IPS-15b (cell line): ENCODE measurements around the gene DISC1.

Source experiments
- H3K27me3 ChIP-seq: one replicate; pipeline ENCODE4 v1.6.1; 2013; ENCODE audit warnings: low read length; ENCODE audit not compliant: control insufficient read depth, insufficient read depth
- H3K36me3 ChIP-seq: one replicate; pipeline ENCODE4 v1.6.1; 2013; ENCODE audit warnings: low read length; ENCODE audit not compliant: control insufficient read depth, insufficient read depth
- H3K4me1 ChIP-seq: one replicate; pipeline ENCODE4 v1.6.1; 2013; ENCODE audit warnings: mild to moderate bottlenecking, low read length; ENCODE audit not compliant: control insufficient read depth, insufficient read depth
- H3K4me3 ChIP-seq: one replicate; pipeline ENCODE4 v1.5.1; 2013; ENCODE audit warnings: low read depth, low read length
- H3K9ac ChIP-seq: one replicate; pipeline ENCODE4 v1.6.1; 2013; ENCODE audit warnings: low read depth, mild to moderate bottlenecking, low read length
- H3K9me3 ChIP-seq: one replicate; pipeline ENCODE4 v1.6.1; 2013; ENCODE audit warnings: mild to moderate bottlenecking, low read length; ENCODE audit not compliant: control insufficient read depth, insufficient read depth

DISC1 gene

GRCh38 chr1:231918239-231919015 lies 291.8 kb downstream of the DISC1 start:
- Histone ChIP-seq H3K4me1 (no peaks in the 10 kb centered on the region), H3K9ac (no peak overlapping the region)

GRCh38 chr1:231919239-231919885 lies 292.8 kb downstream of the DISC1 start:
- no peaks in the 10 kb centered on the region for H3K9me3 ChIP-seq
- no peaks in the 10 kb centered on the region for H3K27me3 ChIP-seq
- H3K9ac ChIP-seq, result no peak overlapping the region
- H3K4me1 ChIP-seq, result no peaks in the 10 kb centered on the region
- no peak overlapping the region for H3K4me3 ChIP-seq
- H3K36me3 ChIP-seq, result no peaks in the 10 kb centered on the region

More at GRCh38 chr1:231918239-231919015, 291.8 kb downstream of the DISC1 start:
- no peaks in the 10 kb centered on the region for H3K36me3 ChIP-seq
- H3K27me3 ChIP-seq, result no peaks in the 10 kb centered on the region
- H3K9me3 ChIP-seq, result no peaks in the 10 kb centered on the region
- H3K4me3 ChIP-seq, result no peak overlapping the region

GRCh38 chr1:231919886-231920285 lies 293.3 kb downstream of the DISC1 start:
- no peaks in the 10 kb centered on the region for H3K36me3 ChIP-seq
- no peak overlapping the region for H3K9ac ChIP-seq
- H3K4me3 ChIP-seq, result no peak overlapping the region
- H3K4me1 ChIP-seq, result no peaks in the 10 kb centered on the region
- no peaks in the 10 kb centered on the region for H3K27me3 ChIP-seq
- H3K9me3 ChIP-seq, result no peaks in the 10 kb centered on the region

GRCh38 chr1:231921646-231922345 lies 295.2 kb downstream of the DISC1 start:
- Histone ChIP-seq H3K4me3 (no peak overlapping the region), H3K4me1 (no peaks in the 10 kb centered on the region), H3K27me3 (no peaks in the 10 kb centered on the region), H3K9ac (no peak overlapping the region), H3K36me3 (no peaks in the 10 kb centered on the region), H3K9me3 (no peaks in the 10 kb centered on the region)

GRCh38 chr1:231923491-231924041 lies 297.0 kb downstream of the DISC1 start:
- Histone ChIP-seq H3K4me3 (no peak overlapping the region), H3K36me3 (no peaks in the 10 kb centered on the region), H3K9ac (no peak overlapping the region), H3K4me1 (no peaks in the 10 kb centered on the region), H3K27me3 (no peaks in the 10 kb centered on the region), H3K9me3 (no peaks in the 10 kb centered on the region)

- no peaks in the 10 kb centered on the region for H3K4me1 ChIP-seq
- no peak overlapping the region for H3K4me3 ChIP-seq
- H3K9me3 ChIP-seq, result no peaks in the 10 kb centered on the region
- no peaks in the 10 kb centered on the region for H3K27me3 ChIP-seq
- H3K9ac ChIP-seq, result no peak overlapping the region
- H3K36me3 ChIP-seq, result no peaks in the 10 kb centered on the region
Observed at GRCh38 chr1:231924180-231924579, 297.6 kb downstream of the DISC1 start.

- no peak overlapping the region for H3K4me3 ChIP-seq
- no peak overlapping the region for H3K9ac ChIP-seq
- H3K36me3 ChIP-seq, result no peaks in the 10 kb centered on the region
- peaks cover 2% of the 10 kb centered on the region for H3K4me1 ChIP-seq
- H3K9me3 ChIP-seq, result no peaks in the 10 kb centered on the region
- H3K27me3 ChIP-seq, result no peaks in the 10 kb centered on the region
Observed at GRCh38 chr1:231925864-231926263, 299.3 kb downstream of the DISC1 start.

- Histone ChIP-seq H3K36me3 (no peaks in the 10 kb centered on the region), H3K27me3 (no peaks in the 10 kb centered on the region), H3K4me1 (peaks cover 2% of the 10 kb centered on the region), H3K4me3 (no peak overlapping the region), H3K9me3 (no peaks in the 10 kb centered on the region), H3K9ac (no peak overlapping the region)
Observed at GRCh38 chr1:231926340-231926739, 299.8 kb downstream of the DISC1 start.

GRCh38 chr1:231926933-231927332 lies 300.3 kb downstream of the DISC1 start:
- Histone ChIP-seq H3K4me1 (peaks cover 2% of the 10 kb centered on the region), H3K36me3 (no peaks in the 10 kb centered on the region), H3K9ac (no peak overlapping the region), H3K9me3 (no peaks in the 10 kb centered on the region), H3K4me3 (no peak overlapping the region), H3K27me3 (no peaks in the 10 kb centered on the region)

- Histone ChIP-seq H3K4me3 (no peak overlapping the region), H3K36me3 (no peaks in the 10 kb centered on the region), H3K27me3 (no peaks in the 10 kb centered on the region), H3K9ac (no peak overlapping the region), H3K4me1 (peaks cover 2% of the 10 kb centered on the region), H3K9me3 (peaks cover under 1% of the 10 kb centered on the region)
Observed at GRCh38 chr1:231927431-231927830, 300.8 kb downstream of the DISC1 start.

- Histone ChIP-seq H3K27me3 (no peaks in the 10 kb centered on the region), H3K9me3 (peaks cover 3% of the 10 kb centered on the region), H3K4me1 (peaks cover 2% of the 10 kb centered on the region), H3K36me3 (no peaks in the 10 kb centered on the region), H3K9ac (no peak overlapping the region), H3K4me3 (no peak overlapping the region)
Observed at GRCh38 chr1:231929311-231929710, 302.7 kb downstream of the DISC1 start.
